NCI-H146 treated with DMSO at 0.1 percent for 48 hours (cell line): ENCODE measurements around the gene HOXB6.

Experiments
- DNase-seq: peaks from one replicate; lab custom pipeline; 2025; ENCODE audit not compliant: unreplicated experiment; lab: John Stamatoyannopoulos, UW

HOXB6 gene

DNA sequence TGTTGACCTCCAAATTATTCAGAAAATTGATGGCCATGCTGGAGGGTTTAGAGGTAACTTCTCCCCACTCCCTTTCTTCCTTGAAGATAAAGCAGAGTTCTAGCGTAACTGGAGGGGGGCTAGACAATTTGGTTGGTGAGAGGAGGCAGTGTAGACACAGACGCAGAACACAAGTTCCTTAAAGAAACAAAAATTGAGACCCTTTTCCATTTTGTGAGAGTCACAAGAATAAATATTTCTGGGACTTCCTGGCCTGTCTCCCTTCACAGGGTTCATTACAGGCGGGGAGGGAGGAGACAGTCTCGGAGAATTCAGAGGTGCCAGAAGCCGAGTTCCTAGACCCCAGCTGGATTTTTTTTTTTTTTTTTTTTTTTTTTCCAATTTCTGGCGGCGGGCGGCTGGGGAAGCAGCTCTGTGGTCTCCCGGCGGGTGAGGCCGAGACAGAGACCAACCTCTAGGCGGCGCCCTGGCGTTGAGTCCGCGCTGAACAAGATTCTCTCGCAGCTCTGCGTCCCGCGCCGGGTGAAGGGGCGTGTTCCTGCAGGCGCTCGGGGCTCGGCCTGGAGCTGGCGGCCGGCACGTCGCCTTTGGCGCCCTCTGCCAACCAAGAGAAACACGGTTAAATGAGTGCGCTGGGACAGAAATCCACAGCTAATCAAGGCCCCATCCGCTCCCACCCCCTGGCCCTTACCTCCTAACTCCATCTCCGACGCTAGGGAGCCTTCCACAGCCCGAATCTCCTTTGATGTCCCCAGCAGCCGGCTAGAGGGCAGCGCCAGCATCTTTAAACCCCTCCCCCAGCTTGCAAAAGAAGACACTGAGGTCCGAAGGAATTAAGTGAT, 31.6 kb upstream of the HOXB6 start:
- DNase-seq, result peak; percentile 41

DNA sequence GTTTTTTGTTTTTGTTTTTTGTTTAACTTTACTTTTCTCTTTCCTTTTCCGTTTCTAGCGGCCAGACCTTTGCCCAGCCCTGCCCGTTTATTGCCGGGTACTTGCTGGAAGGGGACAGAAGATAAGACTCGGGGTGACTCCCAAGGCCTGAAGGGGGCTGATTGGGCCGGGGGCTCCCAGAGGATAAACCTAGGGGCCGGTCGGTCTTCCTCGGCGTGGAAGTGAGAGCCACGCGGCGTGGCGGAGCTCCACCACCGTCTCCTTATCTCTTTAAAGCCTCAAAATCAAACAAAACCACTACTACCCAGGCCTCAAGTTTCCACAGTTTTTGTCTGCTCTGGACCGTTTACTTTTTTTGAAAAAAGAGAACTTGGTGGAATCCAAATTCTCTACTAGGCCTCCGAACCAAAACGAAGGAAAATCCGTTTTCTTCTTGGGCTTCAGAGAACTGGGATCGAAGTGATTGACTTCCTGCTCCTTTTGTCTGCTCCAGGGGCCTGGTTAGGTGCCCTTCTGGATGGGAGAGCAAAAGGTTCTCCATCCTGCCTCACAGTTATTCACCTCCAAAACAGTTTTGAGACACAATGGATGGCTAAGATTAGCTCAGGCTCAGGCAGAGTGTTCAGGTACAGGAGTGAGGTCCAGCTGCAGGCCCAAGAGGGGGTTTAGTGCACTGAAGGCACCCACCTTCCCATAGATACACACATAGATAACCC, 29.9 kb upstream of the HOXB6 start:
- no peak for DNase-seq

DNA sequence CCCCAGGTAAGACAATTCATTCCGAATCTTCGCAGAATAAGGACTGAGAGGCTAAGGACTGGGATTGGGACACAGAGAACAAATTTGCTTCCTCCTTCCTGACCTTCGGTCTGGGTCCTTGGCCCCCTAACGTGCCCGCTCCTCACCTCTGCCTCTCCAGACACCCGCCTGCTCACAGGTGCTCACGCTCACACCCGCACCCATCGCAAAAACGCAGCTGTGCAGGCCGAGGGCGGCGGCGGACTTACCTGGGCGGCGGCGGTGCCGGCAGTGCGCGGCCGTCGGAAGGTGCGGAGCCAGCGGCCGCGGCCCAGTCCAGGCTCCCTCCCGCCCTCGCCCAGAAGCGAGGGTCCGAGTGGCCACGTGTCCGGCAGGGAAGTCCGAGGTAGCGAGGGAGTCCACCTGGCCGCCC, 28.5 kb upstream of the HOXB6 start:
- no peak for DNase-seq

DNA sequence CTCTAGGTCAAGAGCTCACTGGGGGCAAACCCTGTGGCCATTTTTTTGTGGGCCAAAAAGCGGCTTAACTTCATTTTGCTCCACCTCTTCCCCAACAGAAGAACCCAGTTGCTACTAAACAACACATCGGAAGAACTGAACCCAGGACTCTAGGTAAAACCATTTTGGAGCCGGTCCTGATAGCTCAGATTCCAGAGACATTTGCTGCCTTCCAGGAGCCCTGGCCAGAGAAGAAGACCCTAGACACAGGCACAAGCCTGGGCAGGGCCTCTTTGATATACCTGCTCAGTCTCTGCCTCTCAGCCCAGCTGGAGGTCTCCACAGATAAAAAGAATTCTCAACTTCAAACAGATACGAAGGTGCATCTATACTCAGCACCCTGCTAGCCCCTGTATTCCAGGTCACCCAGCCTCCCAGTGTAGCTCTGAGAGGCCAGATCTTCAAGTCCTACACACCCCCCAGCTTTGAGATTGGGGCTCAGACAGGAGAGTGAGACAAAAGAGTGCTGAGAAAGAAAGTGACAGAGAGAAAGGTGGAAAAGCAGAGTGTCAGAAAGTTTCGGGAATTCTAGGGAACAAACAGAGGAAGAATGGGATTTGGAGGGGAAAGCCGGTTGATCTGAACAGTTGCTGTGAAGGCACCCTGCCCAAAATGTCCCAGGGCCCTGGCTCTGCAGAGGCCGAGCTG, 27.9 kb upstream of the HOXB6 start:
- DNase-seq, result no peak

DNA sequence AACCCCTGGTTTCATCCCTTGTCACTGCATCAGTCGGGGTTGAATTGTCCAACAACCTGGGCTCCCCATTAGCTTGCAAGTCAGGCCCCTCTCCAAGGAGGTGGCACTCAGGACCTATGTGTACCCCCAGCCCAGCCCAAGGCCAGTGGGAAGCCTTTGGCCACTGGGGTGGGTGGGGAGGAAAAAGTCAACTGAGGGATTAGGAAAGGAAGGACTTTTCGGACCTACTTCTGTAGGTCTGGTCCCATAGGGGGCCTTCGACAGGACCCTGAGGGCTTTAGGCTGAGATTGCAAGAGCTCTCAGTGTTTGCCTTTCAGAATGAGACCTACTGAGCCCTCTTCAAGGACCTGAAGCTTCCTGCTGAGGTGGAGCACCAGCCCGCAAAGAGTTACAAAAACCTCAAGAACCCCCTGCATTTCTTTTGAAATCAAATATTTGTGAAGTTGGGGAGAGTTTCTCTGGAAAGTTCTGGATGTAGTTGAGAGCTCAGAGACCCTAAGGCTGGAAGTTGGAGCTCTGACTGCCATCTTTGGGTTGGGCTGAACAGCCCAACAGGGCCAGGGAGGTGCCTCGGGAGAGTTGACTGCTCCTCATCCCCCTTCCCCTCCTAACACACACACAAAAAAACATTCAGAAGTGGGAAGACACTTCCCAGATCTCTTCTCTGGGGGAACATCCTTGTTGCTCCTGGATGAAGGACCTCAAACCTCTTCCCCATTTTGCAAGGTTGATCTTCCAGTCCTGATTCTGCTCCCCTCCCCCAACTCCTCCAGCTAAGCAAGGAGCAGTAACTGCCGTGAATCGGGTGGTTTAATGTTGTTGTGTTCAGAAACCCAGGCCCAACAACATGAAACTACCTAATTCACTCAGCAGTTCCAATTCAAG, 27.1 kb upstream of the HOXB6 start:
- DNase-seq, result no peak

DNA sequence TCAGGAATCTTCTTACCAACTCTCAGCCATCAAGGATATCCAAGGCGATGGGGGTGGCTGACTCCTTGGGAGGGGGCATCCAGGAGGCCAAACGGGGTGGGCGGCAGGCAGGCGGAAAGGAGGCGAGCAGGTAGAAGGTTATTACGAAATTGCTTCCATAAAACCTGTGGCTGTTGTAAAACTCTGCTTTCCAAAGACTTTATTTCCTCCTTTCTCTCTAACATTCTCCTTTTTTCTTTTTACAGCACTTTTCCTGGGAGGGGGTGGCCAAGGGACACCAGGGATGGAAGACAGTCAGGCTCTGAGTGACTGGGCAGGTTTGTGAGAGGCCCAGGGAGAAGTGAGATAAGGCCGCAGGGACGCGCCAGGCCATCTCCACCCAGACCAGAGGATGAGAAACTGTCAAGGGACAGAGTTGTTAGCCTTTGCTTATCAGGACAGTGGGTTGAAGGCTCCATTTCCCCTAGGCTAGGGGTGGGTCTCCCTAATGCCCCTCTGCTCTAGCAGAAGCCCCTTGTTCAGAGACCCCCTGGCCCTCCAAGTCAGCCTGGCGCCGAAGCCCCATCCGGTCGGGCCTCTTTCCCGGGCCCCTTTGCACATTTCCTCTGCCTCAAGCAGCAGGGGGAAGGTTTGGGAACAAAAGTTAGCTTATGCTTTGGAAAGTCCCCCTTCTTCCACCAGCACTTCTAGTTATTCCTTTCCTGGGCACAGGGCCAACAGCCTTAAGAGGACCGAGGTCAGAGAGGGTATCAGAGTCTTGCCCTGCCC, 26.3 kb upstream of the HOXB6 start:
- DNase-seq, result no peak

DNA sequence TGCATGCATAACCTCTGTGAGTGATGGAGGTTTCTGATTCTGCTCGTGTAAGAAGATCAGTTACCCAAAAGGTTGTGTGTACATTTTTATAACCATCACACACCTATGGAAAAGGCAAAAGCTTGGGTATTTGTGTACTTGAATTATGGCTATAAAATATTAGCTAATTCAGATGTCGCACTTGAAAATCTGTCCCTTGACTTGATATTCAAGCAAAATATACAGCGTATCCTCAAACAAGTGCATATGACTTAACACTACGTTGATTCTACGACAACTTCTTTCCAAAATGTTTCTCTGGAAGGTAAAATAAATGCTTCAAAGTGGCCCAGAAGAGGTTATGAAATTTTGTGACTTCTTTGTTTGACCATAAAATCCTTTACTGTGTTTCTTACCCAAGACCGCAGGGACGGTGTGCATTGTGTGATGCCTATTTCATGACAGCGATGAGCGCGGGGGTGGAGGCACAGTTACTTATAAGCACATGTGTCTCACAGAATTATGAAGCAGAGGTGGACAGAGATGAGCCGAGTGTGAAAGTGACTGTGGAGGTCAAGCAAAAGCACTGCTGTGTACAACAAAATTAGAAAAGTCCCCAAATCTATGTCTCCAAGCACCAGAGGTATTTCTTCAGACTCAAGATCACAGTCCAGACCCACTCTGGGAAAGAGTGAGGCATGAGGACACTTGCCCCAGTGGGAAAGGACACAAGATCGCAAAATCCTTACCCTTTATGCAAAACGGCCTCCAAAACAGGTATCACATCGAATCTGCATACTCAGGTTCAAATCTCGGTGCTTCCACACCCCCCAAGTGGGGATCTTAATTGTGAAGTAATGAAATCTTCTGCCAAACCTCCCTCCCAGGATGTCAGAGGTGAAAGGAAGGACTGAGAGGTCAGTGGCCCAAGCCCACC, 25.5 kb upstream of the HOXB6 start:
- no peak for DNase-seq

DNA sequence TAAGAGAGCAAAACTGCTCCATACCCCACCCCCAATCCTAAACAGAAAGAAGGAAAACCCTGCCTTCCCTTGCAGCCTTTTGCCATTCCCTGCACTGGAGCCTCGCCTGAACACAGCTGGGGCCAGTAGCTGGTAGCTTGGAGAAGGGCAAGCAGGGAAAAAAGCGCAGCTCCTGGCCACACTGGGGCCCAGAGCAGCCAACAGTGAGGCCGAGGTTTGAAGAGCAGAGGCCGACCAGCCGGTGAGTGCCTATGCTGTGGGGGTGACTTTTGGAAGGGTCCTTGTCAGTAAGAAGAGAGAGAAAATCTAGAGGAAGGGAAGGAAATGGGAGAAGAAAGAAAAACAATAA, 24.6 kb upstream of the HOXB6 start:
- DNase-seq, result no peak

DNA sequence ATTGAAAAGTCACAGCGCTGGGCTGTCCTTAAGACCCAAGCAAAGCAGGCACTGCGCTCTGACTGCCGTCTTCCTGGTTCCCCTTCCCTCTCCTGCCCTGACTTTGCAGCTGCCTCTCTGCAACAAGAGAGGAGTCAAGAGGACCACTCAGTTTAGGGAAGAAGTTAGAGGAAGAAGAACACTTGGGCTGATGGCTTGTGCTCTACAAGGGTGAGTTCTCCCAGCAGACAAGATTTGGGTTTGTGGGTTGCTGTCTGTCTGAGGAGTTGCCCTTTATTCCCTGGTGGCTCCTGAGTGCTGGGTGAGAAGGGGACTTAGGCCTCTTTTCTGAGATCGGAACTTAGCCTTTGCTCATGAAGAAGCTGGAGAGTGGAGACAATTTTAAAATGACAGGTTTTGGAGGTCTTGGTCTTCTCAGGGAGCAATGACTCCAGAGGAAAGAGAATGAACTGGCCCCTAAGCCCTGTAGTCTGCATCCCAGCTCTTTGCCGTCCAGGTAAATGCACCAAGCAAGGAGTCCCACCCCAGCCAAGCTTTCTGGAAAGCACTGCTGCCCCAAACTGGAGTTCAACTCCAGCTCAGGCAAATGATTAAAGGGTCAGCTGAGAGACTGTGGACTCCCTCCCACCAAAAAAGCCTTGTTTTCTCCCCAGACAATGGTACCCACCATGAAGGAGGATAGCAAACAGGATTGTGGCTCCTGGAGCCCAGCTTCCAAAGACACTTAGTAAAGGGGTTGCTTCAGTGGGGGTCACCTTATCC, 24.0 kb upstream of the HOXB6 start:
- DNase-seq, result no peak

DNA sequence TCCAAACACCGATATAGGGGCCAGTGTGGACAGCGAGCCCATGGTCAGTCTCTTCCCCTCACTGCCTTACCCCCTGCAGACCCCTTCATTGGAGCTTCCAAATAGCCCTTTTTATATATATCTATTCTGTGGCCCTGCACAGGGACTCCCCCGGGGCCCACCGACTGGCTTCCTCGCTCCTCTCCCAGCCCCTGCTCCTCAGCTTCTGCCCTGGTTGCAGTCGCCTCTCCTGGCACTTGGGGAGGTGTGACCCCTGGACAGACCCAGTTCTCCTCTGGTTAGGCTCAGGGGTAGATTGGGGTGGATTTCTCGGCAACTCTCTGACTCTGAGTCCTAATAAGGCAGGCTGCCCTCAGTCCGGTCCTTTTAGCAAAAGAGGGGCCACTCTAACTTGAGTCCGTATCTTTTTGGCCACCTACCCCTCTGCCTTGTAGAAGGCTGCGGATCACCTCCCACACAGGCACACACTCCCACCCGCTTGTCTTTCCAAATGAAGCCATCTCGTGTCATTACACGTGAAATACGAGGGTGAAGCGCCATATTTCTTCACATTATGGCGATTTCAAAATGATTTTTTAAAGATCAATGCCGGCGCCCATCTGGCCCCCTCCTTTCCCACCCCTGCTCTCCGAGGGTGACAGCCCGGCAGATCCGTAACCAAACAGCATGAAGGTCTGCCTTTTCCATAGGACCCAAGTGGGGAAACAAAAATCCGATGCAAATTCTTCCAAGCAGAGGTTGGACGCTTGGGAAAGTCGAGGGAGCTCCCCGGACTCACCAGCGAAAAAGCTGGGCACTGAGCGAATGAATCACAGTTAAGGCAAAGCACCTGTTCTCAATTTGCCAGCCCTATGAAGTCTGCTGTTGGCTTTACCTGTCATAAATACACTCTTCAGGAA, 23.1 kb upstream of the HOXB6 start:
- DNase-seq, result no peak

DNA sequence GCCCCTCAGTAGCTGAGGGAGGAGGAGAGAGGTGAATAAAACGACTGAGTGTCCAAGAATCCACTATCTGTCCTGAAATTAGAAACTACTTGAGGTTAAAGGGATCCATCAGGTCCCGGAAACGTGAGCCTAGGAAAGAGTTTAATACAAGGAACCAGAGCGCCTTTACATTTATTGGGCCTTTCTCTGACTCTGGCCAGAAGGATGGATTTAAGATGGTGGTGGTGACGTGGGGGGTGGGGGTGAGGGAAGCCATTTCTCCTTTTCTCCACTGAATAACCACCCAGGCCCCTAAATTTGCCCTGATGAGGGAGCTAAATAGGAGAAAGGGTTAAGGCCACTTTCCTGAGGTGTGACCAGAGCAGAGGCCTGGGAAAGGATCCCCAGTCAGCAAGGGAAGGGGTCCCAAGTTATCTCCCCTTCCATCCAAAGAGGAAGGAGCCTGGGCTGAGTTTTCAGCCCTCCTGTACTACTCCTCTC, 22.4 kb upstream of the HOXB6 start:
- DNase-seq, result no peak

DNA sequence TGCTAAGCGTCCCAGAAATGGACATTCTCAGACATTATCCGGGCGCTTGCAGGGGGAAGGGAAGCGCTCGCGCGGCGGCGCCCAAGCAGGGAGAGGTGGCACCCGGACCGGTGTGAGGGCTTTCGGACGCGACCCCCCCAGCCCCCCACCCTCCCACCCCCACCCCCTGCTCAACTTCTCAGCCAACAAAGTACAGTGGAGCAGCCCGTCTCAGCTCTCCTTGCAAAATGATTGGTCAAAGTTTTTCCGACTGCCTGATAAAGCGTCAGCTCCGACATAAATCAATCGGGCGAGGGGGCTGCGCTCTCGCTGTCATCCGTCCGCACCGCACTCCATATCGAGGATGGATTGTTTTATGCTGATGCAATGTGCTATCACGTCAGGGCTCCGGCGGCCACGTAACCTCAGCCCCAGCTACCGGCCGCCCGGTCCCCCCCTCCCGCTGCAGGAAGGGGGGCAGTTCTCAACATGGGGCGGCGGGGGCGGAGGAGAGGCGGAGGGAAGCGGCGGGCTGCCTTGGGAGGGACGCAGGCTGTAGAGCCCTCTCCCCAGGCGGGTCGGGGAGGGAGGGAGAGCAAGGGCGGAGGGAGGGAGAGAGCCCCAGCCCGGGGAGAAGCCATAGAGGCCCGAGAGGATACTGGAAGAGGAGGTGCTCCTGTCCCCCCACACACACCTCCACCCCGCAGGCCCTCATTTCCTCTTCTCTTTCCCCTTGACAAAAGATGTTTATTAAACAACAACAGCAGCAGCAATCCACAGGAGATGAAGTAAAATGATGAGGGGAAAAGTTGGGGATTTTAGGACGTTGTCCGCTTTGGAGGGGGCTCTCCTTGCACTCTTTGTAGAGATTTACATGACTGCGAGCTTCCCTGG, 21.7 kb upstream of the HOXB6 start, which contains the start of gene HOXB9:
TSS of gene HOXB9 (minus strand) at position 114 of the 873 bp plus-strand sequence. CDS start at position 25, 89 bp downstream.
- DNase-seq, result no peak

DNA sequence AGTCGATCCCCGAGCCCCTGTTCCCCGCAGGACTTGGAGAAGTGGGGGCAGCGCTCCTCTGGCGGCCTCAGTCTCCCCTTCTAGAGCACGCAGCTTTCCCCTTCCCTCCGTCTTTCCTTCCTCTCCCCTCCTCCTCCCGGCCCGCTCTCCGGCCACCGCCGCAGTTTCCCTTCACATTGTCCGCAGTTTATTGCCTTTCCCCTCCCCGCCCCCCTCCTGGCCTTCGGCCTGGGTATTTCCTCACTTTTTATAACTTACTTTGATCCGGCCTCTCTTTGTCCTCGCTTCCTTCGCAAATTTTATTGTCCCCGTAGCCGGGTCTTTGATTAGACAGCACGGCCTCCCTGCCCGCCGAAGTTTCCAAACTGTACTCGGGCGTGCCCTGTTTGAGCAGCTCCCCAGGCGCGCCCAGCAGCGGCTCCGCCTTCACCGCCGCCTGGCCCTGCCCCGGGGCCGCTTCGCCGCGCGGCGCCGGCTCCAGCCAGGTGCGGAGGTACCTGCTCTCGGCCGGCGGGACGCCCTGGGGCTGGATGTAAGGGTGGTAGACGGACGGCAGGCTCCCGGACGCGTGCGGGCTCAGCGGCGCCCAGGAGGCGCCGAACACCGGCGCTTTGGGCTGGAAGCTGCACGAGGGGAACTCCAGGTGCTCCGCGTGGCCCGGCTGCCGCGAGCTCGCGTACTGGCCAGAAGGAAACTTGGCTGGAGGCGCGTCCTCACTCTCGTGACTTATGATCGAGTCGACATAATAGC, 20.9 kb upstream of the HOXB6 start:
- DNase-seq, result no peak

DNA sequence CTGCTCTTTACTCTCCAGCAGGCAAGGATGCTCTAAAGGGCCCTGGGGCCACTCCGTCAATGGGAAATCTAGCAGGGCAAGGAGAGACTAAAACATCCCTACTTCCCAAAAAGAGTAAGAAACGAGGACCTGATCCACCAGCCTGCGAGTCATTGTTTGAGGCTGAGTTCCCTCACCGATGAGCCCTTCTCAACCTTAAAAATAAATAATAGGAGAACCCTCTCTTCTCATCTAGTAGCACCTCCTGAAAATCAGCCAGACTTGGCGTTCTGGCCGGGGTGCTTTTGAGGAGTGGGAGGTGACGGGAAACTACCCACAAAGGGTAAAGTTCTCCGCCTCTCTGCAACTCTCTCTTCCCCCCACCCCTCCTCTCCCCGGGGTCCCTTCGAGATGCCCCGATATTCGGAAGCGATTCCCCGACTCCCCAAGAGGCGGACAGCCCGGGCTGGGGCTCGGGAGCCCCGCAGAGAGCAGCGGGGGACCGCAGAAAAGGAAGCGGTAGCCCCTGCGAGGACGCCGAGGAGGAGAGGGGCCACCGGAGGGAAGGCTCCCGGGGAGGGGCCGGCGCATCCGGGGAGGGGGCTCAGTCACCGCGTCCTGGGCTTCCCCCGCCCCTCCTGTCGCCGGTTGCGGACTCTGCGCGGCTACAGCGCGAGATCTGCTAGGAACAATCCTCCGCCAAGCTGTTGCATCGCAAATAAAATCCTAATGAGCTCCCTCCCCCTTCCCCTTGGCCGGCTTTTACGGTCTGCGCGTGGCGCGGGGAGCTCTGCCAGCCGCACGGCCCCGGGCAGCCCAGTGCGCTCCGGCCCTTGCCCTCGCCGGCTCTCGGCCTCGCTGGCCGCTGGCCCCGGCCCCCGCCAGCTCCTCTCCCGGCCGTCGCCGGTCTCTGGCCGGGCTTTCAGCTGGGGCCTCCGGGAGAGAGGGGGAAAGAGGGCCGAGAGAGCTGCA, 20.0 kb upstream of the HOXB6 start:
- no peak for DNase-seq
